Liver (tissue), 9 donors: ENCODE data around the gene SUGCT. TPM values are rescaled to one million over a fixed set of nuclear protein-coding genes. Genes with fewer than 3 reads are reported as not detected.
A peak's percentile ranks its signal among the peaks of the same experiment; 100 is the strongest.

Experiments used
- DNase-seq: peaks from one replicate; pipeline ENCODE4 v3.0.0-alpha.2; 2017; ENCODE audit warnings: low spot score
- H3K27ac ChIP-seq, 2 donors: one replicate each; pipeline ENCODE4 v1.7.0; 2013; ENCODE audit warnings: inconsistent platforms in 2 of 2, low read length in 2 of 2, control low read depth in 1 of 2, low read depth in 1 of 2, mild to moderate bottlenecking in 1 of 2
- H3K27me3 ChIP-seq, 4 donors: one replicate each; pipeline versions ENCODE4 v1.6.1 to v1.7.0; 2013; ENCODE audit warnings: low read length in 3 of 4, inconsistent platforms in 1 of 4, mild to moderate bottlenecking in 1 of 4, moderate library complexity in 1 of 4; ENCODE audit not compliant: control insufficient read depth in 4 of 4, insufficient read depth in 4 of 4
- H3K36me3 ChIP-seq, 4 donors: one replicate each; pipeline versions ENCODE4 v1.6.1 to v1.7.0; 2013; ENCODE audit warnings: low read length in 3 of 4, mild to moderate bottlenecking in 3 of 4, low read depth in 1 of 4, moderate library complexity in 1 of 4; ENCODE audit not compliant: control insufficient read depth in 4 of 4, insufficient read depth in 3 of 4
- H3K4me1 ChIP-seq, 4 donors: one replicate each; pipeline versions ENCODE4 v1.6.1 to v1.7.0; 2013; ENCODE audit warnings: low read length in 3 of 4, mild to moderate bottlenecking in 3 of 4, moderate library complexity in 1 of 4; ENCODE audit not compliant: control insufficient read depth in 4 of 4, insufficient read depth in 4 of 4
- H3K4me3 ChIP-seq, 3 donors: one replicate each; pipeline versions ENCODE4 v1.6.1 to v1.7.0; 2013; ENCODE audit warnings: low read length in 3 of 3, control low read depth in 1 of 3, low read depth in 1 of 3, mild to moderate bottlenecking in 1 of 3
- H3K9ac ChIP-seq, 2 donors: one replicate each; pipeline ENCODE4 v1.7.0; 2013; ENCODE audit warnings: low read length in 2 of 2, mild to moderate bottlenecking in 2 of 2, moderate library complexity in 2 of 2, control low read depth in 1 of 2, low read depth in 1 of 2
- H3K9me3 ChIP-seq, 4 donors: one replicate each; pipeline versions ENCODE4 v1.6.1 to v1.7.0; 2013; ENCODE audit warnings: low read length in 3 of 4; ENCODE audit not compliant: control insufficient read depth in 4 of 4
- ATF3 ChIP-seq: IDR thresholded peaks from 2 replicates; pipeline ENCODE4 v1.6.1; 2016; ENCODE audit warnings: antibody characterized with exemption
- CTCF ChIP-seq: fragments of 150-350 bp; IDR thresholded peaks from 2 replicates; pipeline ENCODE4 v1.5.1; 2017; ENCODE audit warnings: improper control_type of control experiment, low read depth, low read length; ENCODE audit not compliant: missing input control
- EGR1 ChIP-seq, 2 donors: IDR thresholded peaks; 2 replicates each; pipeline ENCODE4 v1.6.1; 2016 to 2018; ENCODE audit warnings: antibody characterized with exemption in 2 of 2, low read depth in 2 of 2
- FOXA1 ChIP-seq: IDR thresholded peaks from 2 replicates; pipeline ENCODE4 v1.6.1; 2016; ENCODE audit warnings: antibody characterized with exemption
- FOXA2 ChIP-seq: IDR thresholded peaks from 2 replicates; pipeline ENCODE4 v1.6.1; 2016; ENCODE audit warnings: antibody characterized with exemption
- GABPA ChIP-seq, 2 donors: IDR thresholded peaks in 1 of 2; conservative IDR thresholded peaks in 1 of 2; 2 replicates each; pipeline ENCODE4 v1.6.1; 2016; ENCODE audit warnings: antibody characterized with exemption in 2 of 2, mild to moderate bottlenecking in 1 of 2, moderate library complexity in 1 of 2
- HNF4A ChIP-seq, 2 donors: conservative IDR thresholded peaks; 2 replicates each; pipeline ENCODE4 v1.6.1; 2016; ENCODE audit warnings: antibody characterized with exemption in 2 of 2, mild to moderate bottlenecking in 2 of 2
- HNF4G ChIP-seq: IDR thresholded peaks from 2 replicates; pipeline ENCODE4 v1.6.1; 2016; ENCODE audit warnings: antibody characterized with exemption
- JUND ChIP-seq, 2 donors: IDR thresholded peaks; 2 replicates each; pipeline ENCODE4 v1.6.1; 2016; ENCODE audit warnings: antibody characterized with exemption in 2 of 2
- MAX ChIP-seq: IDR thresholded peaks from 2 replicates; pipeline ENCODE4 v1.6.1; 2016; ENCODE audit warnings: antibody characterized with exemption
- NR2F2 ChIP-seq: IDR thresholded peaks from 2 replicates; pipeline ENCODE4 v1.6.1; 2016; ENCODE audit warnings: antibody characterized with exemption
- RAD21 ChIP-seq, 2 donors: IDR thresholded peaks; 2 replicates each; pipeline ENCODE4 v1.6.1; 2016; ENCODE audit warnings: antibody characterized with exemption in 2 of 2, mild to moderate bottlenecking in 2 of 2
- REST ChIP-seq: IDR thresholded peaks from 2 replicates; pipeline ENCODE4 v1.6.1; 2016; ENCODE audit warnings: antibody characterized with exemption, mild to moderate bottlenecking
- RXRA ChIP-seq, 2 donors: IDR thresholded peaks; 2 replicates each; pipeline ENCODE4 v1.6.1; 2017 to 2018; ENCODE audit warnings: antibody characterized with exemption in 2 of 2, mild to moderate bottlenecking in 1 of 2
- SP1 ChIP-seq: IDR thresholded peaks from 2 replicates; pipeline ENCODE4 v1.6.1; 2018; ENCODE audit warnings: antibody characterized with exemption, mild to moderate bottlenecking
- TAF1 ChIP-seq: conservative IDR thresholded peaks from 2 replicates; pipeline ENCODE4 v1.6.1; 2016; ENCODE audit warnings: antibody characterized with exemption, mild to moderate bottlenecking
- YY1 ChIP-seq: IDR thresholded peaks from 2 replicates; pipeline ENCODE4 v1.6.1; 2016; ENCODE audit warnings: antibody characterized with exemption, mild to moderate bottlenecking
- ZBTB33 ChIP-seq: IDR thresholded peaks from 2 replicates; pipeline ENCODE4 v1.6.1; 2016; ENCODE audit warnings: antibody characterized with exemption
- WGBS: extraction: QIAGEN DNeasy Blood & Tissue Kit; methylation state at CpG from one replicate; pipeline ENCODE4 v1.1.7; 2013; 5-methylcytosine and 5-hydroxymethylcytosine counted together
- polyA plus RNA-seq, 2 donors: library from polyadenylated mRNA; stranded (reverse) in 1 of 2; unstranded in 1 of 2; fragments of 200-250 nt in 1 of 2; fragments of >200 nt in 1 of 2; fragmentation: Nextera tagmentation in 1 of 2; extraction: Ambion mirVana in 1 of 2; gene quantifications; one replicate each; pipeline versions ENCODE4 v1.2.1 to v1.2.3, GENCODE V29; 2013 to 2015
- total RNA-seq, 2 donors: library from RNA; depleted of rRNA; stranded (reverse); fragments of >200 nt; gene quantifications; one replicate each; pipeline ENCODE4 v1.2.3, GENCODE V29; 2014
- donor health status: healthy.
- donor health status: healthy.
- donor health status: healthy.
- donor health status: healthy.
- donor health status: healthy.

Gene SUGCT
- total and polyA plus RNA-seq, 4 donors: 6.2 to 11.9 (median 9.9) TPM

- Histone ChIP-seq H3K36me3 (peaks cover 0 to 3% (median under 1%) of the 10 kb centered on the region in 4 donors), H3K27ac (peak overlapping the region; percentile 32 to 63), H3K4me3 (no peak overlapping the region), H3K9me3 (no peaks in the 10 kb centered on the region), H3K9ac (peak overlapping the region in 1 of 2 donors; percentile 66), H3K27me3 (no peaks in the 10 kb centered on the region), H3K4me1 (peaks cover 0 to 17% (median 2%) of the 10 kb centered on the region in 4 donors)
- peak; percentile 31 for TF ChIP-seq FOXA2
- peak; percentile 43 for TF ChIP-seq REST
- no peak for TF ChIP-seq HNF4G
- TF ChIP-seq YY1: peak; percentile 75
- TF ChIP-seq EGR1 (IDR thresholded peaks at IDR 0.05; ENCODE audit: low read depth in 2 of 2): no peak
- no peak for TF ChIP-seq MAX
- peak; percentile 40 to 54 for TF ChIP-seq HNF4A (conservative IDR thresholded peaks at IDR 0.05)
- no peak for TF ChIP-seq FOXA1
- peak; percentile 52 for TF ChIP-seq SP1
- peak; percentile 18 to 46 for TF ChIP-seq JUND (IDR thresholded peaks at IDR 0.05)
- no peak for TF ChIP-seq CTCF
- TF ChIP-seq RXRA (IDR thresholded peaks at IDR 0.05): peak in 1 of 2 donors; percentile 69
- TF ChIP-seq ZBTB33: no peak
- TF ChIP-seq TAF1: peak; percentile 18
- no peak for TF ChIP-seq GABPA (IDR thresholded peaks at IDR 0.05 in 1 of 2, conservative IDR thresholded peaks at IDR 0.05 in 1 of 2)
- peak; percentile 19 to 24 for TF ChIP-seq RAD21 (IDR thresholded peaks at IDR 0.05)
- TF ChIP-seq ATF3: no peak
- peak; percentile 44 for TF ChIP-seq NR2F2
- no peak for DNase-seq
- WGBS: 33% methylated on average over 2 of the region's 2 CpGs
Measured at GRCh38 chr7:40223451-40224127, 88.8 kb downstream of the SUGCT start.
